HEK293 (cell line): ENCODE results near the gene BACH2.

Experiments used
- EGR2 ChIP-seq: fragments of 450-650 bp; formaldehyde crosslinking; IDR thresholded peaks from 2 replicates; pipeline ENCODE4 v1.5.1; 2016; ENCODE audit warnings: low read depth, missing biosample characterization, missing genetic modification characterization
- ZBTB8A ChIP-seq: fragments of 450-650 bp; formaldehyde crosslinking; IDR thresholded peaks from 2 replicates; pipeline ENCODE4 v1.5.1; 2016; ENCODE audit warnings: missing biosample characterization, missing genetic modification characterization
- ZNF138 ChIP-seq: fragments of 450-650 bp; formaldehyde crosslinking; IDR thresholded peaks from 2 replicates; pipeline ENCODE4 v1.5.1; 2016; ENCODE audit warnings: missing biosample characterization, missing genetic modification characterization, borderline replicate concordance
- ZNF366 ChIP-seq: fragments of 450-650 bp; formaldehyde crosslinking; conservative IDR thresholded peaks from 2 replicates; pipeline ENCODE4 v1.5.1; 2016; ENCODE audit warnings: missing biosample characterization, missing genetic modification characterization
- ZNF521 ChIP-seq: fragments of 450-650 bp; formaldehyde crosslinking; IDR thresholded peaks from 2 replicates; pipeline ENCODE4 v1.5.1; 2017; ENCODE audit warnings: missing biosample characterization, mild to moderate bottlenecking, missing genetic modification characterization
- ZNF791 ChIP-seq: fragments of 450-650 bp; formaldehyde crosslinking; IDR thresholded peaks from 2 replicates; pipeline ENCODE4 v1.5.1; 2016; ENCODE audit warnings: missing biosample characterization, missing genetic modification characterization
- TF ChIP-seq, protein P1 (sequence below): fragments of 450-650 bp; formaldehyde crosslinking; IDR thresholded peaks from 2 replicates; pipeline ENCODE4 v1.5.1; 2016; ENCODE audit warnings: missing biosample characterization, missing genetic modification characterization
- TF ChIP-seq, protein P2 (sequence below): fragments of 450-650 bp; formaldehyde crosslinking; IDR thresholded peaks from 2 replicates; pipeline ENCODE4 v1.5.1; 2016; ENCODE audit warnings: missing biosample characterization, missing genetic modification characterization

DNA sequence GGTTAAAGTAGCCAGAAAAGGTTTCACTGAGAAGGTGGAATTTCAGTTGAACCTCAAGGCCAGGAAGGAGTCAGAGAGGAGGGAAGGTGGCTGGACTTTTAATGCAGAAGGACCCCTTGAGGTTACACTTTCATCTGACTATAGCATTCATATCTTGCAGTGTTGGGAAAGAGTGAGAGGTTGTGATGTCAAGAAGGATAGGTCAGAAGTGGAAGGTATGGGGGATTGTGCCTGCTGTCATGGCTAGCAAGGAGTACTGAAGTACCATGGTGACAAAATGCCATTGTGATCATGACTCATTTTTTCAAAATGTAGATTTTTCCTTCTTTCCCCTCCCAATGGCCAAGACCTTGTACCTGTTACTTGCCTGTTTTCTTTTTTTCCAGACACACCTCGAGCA is 5.2 kb upstream of the BACH2 start:
- TF ChIP-seq EGR2 (tag by site-specific recombination) (no peak), ZNF521 (tag by site-specific recombination) (no peak), ZNF138 (no peak), ZNF791 (tag by site-specific recombination) (no peak), ZNF366 (tag by site-specific recombination) (no peak), ZBTB8A (tag by site-specific recombination) (no peak)
- TF ChIP-seq, protein P1, sequence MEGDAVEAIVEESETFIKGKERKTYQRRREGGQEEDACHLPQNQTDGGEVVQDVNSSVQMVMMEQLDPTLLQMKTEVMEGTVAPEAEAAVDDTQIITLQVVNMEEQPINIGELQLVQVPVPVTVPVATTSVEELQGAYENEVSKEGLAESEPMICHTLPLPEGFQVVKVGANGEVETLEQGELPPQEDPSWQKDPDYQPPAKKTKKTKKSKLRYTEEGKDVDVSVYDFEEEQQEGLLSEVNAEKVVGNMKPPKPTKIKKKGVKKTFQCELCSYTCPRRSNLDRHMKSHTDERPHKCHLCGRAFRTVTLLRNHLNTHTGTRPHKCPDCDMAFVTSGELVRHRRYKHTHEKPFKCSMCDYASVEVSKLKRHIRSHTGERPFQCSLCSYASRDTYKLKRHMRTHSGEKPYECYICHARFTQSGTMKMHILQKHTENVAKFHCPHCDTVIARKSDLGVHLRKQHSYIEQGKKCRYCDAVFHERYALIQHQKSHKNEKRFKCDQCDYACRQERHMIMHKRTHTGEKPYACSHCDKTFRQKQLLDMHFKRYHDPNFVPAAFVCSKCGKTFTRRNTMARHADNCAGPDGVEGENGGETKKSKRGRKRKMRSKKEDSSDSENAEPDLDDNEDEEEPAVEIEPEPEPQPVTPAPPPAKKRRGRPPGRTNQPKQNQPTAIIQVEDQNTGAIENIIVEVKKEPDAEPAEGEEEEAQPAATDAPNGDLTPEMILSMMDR = no peak
- TF ChIP-seq, protein P2, sequence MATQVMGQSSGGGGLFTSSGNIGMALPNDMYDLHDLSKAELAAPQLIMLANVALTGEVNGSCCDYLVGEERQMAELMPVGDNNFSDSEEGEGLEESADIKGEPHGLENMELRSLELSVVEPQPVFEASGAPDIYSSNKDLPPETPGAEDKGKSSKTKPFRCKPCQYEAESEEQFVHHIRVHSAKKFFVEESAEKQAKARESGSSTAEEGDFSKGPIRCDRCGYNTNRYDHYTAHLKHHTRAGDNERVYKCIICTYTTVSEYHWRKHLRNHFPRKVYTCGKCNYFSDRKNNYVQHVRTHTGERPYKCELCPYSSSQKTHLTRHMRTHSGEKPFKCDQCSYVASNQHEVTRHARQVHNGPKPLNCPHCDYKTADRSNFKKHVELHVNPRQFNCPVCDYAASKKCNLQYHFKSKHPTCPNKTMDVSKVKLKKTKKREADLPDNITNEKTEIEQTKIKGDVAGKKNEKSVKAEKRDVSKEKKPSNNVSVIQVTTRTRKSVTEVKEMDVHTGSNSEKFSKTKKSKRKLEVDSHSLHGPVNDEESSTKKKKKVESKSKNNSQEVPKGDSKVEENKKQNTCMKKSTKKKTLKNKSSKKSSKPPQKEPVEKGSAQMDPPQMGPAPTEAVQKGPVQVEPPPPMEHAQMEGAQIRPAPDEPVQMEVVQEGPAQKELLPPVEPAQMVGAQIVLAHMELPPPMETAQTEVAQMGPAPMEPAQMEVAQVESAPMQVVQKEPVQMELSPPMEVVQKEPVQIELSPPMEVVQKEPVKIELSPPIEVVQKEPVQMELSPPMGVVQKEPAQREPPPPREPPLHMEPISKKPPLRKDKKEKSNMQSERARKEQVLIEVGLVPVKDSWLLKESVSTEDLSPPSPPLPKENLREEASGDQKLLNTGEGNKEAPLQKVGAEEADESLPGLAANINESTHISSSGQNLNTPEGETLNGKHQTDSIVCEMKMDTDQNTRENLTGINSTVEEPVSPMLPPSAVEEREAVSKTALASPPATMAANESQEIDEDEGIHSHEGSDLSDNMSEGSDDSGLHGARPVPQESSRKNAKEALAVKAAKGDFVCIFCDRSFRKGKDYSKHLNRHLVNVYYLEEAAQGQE (tag by site-specific recombination) = no peak
